HG03095 (cell line): Measurements from ENCODE around the gene ANGPT4.

Experiments used
- ATAC-seq: cut with Tn5 transposase; IDR thresholded peaks from one replicate; pipeline ENCODE4 v1.9.1; 2021; ENCODE audit warnings: moderate library complexity; ENCODE audit not compliant: unreplicated experiment

Gene ANGPT4, protein sequence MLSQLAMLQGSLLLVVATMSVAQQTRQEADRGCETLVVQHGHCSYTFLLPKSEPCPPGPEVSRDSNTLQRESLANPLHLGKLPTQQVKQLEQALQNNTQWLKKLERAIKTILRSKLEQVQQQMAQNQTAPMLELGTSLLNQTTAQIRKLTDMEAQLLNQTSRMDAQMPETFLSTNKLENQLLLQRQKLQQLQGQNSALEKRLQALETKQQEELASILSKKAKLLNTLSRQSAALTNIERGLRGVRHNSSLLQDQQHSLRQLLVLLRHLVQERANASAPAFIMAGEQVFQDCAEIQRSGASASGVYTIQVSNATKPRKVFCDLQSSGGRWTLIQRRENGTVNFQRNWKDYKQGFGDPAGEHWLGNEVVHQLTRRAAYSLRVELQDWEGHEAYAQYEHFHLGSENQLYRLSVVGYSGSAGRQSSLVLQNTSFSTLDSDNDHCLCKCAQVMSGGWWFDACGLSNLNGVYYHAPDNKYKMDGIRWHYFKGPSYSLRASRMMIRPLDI

DNA sequence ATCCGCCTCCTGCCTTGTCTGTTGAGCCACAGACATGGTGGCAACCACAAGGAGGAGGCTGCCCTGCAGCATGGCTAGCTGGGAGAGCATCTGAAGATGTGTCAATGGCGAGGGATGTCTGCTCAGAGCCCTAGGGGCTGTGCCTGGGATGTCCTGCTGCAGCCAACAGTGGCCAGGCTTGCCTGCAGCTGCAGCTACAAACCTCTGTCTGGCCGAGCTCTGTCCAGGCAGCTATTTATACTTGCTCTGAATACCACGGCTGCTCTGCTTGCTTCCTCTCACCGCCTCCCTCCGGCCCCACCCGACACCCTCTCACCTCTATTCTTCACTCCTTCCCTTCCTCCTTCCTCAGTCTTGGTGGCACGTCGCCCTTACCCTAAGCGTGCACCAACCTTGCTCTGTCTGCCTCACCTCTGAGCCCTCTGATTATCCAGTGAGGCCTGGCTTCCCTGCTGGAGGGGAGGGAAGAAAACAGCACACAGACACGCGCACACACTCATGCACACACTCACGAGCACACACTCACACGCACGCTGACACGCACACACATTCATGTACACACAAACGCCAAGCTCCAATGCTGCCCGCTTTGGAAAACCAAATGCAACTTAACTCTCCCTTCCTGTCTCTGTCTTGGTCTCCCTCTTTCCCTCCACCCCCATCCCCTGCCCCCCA is at the start of gene ANGPT4:
Gene ANGPT4, minus strand, starts transcription at position 210 of the 675 bp plus-strand sequence. Its CDS starts 120 bp downstream, at position 90.
- no peak for ATAC-seq

DNA sequence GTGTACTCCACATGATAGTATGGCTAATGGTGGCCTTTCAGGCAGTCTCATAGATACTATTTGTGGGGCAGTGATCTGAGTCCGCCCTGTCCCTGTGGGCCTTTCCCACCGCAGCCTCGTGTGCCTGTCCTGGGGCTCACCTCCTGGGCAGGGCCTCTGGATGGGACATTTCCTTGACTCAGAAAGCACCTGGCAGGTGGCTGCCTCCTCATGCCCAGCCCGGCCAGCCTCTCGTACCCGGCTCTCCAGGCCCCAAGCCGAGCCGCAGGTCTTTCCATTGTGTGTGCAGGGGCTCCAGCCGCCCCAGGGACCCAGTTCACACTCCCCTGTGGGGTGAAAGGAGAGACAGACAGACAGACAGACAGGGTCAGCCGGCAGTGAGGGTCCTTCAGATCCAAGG is 47.7 kb upstream of the ANGPT4 start:
- no peak for ATAC-seq

DNA sequence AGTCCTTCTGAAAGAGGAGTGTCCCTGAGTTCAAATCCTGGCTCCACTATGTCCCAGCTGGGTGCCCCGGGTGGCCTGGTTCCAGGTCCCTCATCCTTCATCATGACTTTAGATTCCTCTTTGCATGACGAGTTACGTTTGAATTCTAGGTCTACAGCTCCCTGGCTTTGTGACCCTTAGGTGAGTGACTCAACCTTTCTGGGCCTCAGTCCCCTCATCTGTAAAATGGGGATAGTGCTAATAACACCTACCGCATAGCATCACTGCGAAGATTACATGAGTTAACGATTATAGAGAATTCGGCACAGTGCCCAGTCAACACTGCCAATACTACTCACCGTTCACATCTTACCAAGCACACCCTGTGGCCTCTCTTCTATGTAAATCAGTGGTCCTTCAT is 46.5 kb upstream of the ANGPT4 start:
- no peak for ATAC-seq

DNA sequence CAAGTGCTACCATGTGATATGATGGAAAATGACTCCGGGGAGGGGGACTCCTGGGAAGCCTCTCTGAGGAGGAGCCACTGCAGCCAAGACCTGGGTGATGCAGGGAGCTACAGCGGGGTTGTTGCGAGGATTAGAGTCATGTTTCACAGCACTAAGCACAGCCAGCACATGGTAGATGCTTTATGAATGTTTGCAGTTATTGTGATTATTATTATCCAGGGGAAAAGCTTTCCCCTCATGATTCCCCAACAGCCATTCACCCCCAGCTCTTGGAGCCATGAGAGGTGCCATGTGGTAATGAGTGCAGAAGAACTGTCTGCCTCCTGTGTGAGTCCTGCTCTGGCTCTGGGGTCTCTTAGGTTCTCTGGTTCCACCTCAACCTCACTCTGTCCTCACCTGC is 46.1 kb upstream of the ANGPT4 start:
- ATAC-seq = no peak

DNA sequence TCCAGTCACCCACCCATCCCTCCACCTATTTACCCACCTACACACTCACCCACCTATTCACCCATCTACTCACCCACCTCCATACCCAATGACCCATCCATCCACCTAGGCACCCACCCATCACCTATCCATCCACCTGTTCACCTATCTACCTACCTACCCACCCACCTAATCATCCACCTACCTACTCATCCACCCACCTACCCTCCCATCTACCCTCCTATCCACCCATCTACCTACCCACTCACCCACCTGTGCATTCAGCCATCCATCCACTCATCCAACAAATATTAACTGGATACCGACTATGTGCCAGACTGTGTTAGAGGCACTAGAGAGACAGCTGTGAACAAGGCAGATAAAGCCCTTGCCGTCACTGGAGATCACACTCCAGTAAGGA is 45.6 kb upstream of the ANGPT4 start:
- no peak for ATAC-seq

DNA sequence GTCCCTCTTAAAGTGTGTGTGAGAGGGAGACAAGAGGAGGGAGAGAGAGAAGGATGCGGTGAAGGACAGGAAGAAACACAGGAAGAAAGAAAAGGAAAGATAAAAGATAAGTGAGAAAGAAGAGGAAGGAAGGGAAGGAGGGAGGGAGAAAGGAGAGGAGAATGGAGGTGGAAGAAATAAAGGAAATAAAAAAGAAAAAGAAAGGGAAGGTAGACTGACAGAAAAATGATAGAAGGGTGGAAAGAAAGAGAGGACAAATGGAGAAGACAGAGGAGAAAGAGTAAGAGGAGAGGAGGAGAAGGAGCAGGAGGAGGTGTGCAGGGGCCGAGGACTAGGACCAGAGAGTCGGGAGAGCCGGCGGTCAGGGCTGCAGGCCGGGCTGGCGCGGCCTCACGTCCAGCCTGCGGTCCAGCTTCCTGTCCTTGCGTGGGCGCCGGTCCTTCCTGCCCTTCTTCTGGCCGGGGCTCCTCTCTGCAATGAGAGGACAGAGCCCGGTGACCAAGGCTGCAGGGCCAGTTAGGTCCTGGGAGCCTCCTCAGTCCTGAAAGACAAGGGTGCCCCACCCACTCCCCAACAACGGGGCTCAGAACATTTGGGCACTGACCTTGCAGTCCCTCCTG is 44.0 kb upstream of the ANGPT4 start:
- ATAC-seq = no peak

DNA sequence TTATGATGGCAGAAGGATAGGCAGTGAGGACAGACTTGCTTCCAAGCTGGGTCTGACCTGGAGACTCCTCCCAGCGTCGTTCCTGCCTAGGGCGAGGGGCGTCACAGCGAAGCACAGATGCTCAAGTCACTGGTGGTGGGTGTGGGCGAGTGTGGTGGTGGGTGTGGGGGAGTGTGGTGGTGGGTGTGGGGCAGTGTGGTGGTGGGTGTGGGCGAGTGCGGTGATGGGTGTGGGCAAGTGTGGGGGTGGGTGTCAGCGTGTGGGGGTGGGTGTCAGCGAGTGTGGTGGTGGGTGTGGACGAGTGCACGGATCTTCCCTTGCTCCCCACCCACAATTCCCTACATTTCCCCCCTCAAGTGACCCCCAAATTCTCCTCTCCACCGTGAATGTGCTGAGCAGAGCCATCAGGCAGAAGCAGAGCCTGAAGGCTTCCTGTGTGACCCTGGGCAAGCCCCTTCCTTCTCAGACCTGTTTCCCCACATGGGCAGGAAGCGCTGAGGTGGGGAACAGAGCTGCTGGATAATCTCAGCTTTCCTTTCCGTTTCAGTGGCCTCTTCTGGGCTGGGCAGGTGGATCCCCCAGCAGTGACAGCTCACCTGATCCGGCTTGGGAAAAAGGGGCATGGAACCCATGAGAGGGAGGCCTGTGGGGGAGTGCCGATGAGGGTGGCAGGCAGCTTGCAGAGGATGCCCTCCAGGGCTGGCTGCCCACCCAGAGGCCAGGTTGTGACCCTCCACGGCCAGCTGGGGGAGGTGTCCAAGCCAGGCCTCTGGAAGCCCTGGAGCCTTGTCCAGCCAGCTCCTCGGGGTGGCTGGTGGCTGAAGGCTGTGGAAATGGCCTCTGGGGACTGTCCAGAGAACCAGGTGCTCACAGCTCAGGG is 43.0 kb upstream of the ANGPT4 start:
- no peak for ATAC-seq

DNA sequence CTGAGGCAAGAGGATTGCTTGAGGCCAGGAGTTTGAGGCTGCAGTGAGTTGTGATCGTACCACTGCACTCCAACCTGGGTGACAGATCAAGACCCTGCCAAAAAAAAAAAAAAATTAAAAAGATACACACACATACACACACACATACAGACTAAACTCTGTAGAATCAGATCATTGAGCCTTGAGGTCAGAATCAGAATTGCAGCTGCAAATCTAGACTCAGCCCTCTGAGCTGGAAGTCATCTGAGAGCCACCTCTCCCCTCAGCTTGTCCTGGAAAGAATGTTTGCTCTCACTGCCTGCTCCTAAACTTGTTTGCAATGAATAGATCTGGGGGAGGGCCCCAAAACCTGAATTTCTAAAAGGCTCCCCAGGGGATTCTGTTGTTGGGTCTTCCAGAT is 41.4 kb upstream of the ANGPT4 start:
- no peak for ATAC-seq

DNA sequence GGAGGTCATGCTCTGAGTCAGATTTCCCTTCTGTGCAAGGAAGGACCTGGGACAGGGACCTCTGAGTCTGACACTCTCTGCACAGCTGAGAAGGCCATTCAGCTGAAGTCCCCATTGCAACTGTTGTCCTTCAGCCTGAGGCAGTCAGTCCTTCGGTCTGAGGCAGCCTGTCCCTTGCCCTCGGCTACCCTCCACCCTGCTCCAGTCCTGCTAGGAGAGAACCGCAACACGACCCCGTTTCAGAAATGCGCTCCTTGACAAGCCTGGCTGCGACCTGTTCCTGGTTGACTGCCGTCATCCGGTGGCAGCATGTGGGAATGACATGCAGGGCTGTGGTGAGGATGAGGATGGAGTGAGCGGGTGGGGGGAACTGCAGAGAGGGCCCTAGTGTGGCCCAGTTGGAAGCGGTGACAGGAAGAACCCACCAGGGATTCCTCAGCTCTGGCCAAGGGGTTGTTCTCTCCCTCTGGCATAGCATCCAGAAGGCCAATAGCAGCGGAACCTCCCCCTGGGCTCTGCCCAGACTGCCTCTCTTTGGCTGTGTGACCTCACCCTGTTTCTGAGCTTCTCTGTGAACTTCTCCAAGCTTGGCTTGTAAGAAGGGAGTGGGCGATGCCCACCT is 40.3 kb upstream of the ANGPT4 start:
- peak; percentile 59 for ATAC-seq

DNA sequence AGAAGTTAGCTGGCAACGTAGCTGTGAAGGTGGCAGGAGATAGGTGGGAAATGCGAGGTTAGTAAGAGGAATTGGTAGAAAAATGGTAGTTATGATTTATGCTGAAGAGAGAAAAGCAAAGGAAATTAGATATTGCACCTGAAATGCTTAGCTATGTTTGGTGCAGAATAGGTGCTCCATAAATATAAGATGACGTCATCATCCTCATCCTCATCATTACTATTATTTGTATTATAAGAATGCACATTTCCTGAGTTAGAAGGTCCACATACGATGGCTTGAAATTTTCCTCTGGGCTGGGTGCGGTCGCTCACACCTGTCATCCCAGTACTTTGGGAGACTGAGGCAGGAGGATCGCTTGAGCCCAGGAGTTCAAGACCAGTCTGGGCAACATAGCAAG is 39.5 kb upstream of the ANGPT4 start:
- ATAC-seq = no peak

DNA sequence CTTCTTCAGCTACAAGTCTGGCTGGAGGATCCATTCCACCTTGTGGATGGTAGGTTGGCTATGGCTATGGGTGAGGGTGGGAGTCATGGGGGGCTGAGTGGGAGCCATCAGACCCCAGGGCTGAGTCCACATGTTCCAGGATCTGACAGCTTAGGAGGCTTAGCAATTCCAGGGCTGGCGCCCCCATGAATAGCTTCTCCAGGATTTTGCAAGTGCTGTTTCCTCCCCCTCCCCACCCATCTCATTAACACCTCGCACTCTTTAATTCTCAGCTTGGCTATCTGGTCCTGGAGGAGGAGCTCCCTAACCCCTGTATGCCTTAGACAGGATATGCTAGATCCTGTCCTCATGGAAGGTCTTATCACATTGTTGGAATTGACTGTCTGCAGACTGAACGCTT is 39.0 kb upstream of the ANGPT4 start:
- no peak for ATAC-seq

DNA sequence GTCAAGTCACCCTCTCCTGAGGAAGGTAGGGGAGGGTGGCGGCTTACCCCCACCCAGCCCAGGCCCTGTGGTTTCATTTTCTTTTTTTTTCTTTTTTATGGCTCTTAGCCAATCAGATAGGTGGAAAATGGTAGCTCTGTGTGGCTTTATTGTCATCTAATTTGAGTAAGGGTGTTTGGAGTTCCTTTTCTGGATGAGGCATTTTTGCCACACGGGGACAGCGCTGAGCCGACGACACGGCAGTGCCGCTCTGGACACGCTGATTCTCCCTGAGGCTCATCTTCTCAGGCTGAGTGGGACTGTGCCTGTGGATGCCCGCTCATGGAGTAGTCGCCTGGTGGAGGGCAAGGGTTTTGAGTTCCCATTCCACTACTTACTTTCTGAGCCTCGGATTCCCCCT is 37.6 kb upstream of the ANGPT4 start:
- ATAC-seq = no peak

DNA sequence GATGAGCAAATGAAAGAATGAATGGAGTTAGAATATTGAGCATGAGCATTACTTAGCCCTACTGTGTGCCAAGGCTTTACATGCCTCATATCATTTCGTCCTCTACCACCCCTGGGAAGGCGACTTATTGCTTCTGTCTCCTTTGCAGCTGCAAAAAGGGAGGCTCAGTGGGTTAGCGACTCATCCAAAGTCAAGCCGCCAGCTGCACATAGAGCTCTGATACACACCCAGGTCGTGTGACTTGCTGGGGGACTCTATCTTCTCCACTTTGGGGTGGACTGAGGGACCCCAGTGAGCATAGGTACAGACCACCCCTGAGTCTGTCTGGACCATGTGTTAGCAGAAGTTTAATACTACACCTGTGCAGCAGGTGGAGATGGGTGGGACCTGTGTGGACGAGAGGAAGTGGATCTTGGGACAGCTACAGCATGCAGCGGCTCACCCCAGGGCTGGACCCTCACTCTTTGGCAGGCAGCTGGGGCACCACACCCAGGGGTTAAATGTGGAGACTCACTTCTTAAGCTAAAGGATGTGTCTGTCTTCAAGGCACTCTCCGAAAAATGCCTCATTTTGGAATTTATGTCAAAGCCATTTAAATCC is 36.2 kb upstream of the ANGPT4 start:
- no peak for ATAC-seq

DNA sequence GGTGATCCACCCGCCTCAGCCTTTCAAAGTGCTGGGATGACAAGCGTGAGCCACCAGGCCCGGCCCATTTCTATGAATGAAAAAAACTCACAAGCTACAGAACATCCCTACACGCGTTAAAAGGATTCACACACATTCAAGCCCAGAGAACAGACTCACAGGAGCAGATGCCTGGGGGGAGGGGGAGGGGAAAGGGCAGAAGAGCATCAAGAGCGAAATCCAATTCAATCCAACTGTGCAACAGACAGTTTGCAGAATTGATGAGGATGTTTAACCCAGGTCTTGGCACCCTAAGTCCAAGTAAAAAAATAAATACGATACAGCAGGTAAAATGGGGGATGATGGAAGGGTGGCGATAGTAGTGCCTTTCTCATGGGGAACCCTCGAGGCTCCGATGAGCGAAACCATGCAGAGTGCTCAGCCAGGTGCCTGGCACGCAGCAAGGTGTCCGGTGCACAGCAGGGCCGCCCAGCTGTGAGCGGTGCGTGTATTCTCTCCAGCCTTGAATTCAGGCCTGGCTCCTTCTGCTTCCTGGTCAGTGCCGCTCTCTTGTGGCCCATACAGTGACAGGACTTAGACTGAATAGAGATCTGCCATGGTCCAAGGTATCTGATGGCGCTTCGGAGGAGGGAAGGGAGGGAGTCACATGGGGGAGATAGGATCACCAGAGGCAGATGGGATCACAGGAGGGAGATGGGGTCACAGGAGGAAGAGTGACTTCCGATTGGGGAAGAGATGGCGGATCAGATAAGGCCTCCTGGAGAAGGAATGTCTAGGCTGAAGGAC is 35.4 kb upstream of the ANGPT4 start:
- ATAC-seq = no peak

DNA sequence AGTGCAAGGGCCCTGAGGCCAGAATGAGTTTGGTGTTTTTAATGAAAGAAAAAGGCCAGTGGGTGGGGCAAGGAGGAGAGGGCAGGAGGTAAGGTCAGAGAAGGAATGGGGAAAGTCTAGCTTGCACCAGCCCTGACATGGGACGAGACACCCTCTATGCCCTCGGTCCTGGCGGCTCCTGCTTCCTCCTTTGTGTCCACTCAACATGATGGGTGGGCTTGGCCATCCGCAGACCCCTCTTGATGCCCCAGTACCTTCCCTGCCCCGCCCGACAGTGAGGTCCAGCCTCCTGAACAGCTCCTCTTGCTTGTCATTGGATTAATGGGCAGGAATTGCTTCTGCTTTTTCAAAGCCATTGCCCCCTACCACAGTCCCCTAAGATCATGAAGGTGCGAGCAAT is 33.6 kb upstream of the ANGPT4 start:
- no peak for ATAC-seq

DNA sequence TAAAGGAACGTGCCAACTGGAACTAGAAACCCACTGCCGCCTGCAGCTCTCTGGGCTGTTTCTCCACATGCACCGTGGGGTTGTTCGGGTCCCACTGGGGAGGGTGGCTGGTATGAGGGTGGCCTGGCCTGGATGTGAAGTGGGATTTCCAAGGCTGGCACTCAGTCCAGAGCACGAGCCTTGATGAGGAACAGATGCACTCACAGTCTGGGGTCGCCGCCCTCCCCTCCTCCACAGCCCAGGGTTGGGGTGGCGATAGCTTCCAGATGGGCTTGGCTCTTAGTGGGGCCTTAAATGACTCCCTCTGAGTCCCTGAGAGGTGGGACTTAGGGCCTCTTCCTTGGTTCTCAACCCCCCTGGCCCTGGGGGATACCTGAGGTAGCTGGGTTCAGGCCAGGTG is 30.7 kb upstream of the ANGPT4 start:
- ATAC-seq = no peak

DNA sequence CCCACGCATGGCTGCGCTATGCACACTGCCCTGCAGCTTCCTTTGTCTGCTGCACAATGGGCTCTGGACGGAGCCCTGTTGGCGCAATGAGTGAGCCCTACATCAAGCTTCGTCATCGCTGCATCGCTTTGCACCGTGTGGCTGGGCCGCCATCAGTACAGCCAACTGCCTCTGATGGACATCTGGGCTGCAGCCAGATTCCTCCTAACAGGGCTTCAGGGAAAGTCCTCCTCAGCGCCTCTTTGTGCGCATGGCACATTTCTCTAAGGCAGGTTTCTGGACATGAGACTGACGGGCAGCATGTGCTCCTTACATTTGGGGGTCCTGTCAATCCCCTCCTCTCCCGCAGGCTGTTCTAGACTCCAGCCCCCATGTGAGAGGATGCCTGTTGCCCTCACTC is 29.7 kb upstream of the ANGPT4 start:
- ATAC-seq = no peak

DNA sequence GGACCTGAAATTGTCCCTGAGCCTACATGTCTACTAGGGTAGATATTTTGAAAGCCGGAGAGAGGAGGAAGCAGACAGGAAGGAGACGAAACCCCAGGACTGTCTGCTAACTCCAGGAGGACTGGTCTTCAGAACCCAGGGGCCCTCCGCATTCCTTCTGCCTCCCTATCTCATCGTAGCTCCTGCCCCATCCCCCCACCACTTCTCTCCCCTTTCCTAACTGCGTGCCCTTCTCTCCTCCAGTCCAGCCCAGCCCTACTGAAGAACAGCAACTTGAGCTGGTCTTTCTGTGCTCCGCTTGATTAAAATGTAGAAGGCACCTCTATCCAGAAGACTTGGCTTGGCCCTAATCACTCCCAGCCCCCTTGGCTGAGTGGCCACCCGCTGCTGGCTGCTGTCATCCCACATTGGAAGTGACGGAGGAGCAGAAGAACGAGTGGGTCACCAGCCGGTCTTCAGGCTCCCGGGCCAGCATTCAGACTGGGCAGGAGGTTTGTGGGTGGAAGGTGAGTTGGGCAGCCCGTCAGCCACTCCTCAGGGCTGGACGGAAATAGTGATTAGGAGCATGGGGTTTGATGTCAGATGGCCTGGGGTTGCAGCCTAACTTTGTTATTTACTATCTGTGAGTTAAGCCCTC is 28.8 kb upstream of the ANGPT4 start:
- ATAC-seq = no peak

DNA sequence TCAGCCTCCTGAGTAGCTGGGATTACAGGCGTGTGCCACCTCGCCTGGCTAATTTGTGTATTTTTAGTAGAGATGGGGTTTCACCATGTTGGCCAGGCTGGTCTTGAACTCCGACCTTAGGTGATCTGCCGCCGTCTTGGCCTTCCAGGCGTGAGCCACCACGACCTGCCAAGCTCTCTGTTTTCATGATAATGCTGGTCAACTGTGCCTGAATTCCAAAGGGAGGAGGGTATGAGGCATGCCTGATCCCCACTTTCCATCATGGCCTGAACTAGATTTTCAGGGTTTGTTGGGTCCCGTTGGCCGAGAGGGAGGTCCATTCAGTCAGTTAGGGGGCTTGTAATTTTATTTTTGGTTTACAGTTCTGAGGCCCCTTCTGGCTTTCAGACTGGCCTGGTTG is 28.0 kb upstream of the ANGPT4 start:
- no peak for ATAC-seq
